ENCODE measurements around the gene CCT5. TPM values are rescaled to one million over a fixed set of nuclear protein-coding genes. Genes with fewer than 3 reads are reported as not detected.

The CCT5 gene
- total RNA-seq, 1 donor from 2014 or later = 401 TPM

DNA sequence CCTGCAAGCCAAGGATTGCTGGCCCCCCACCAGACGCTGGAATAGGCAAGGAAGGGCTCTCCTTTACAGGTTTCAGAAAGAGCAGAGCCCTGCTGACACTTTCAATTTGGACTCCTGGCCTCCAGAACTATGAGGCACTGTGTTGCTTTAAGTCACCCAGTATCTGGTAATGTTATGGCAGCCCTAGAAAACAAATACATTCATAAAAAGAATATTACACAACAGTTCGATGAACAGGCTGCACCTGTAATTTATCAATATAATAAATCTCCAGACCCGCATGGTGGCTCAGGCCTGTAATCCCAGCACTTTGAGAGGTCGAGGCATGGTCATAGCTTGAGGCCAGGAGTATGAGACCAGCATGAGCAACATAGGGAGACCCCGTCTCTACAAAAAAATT lies 50.2 kb downstream of the CCT5 start:
- no peak overlapping the region for H3K27ac Mint-ChIP-seq (ENCODE audit: unreplicated experiment)
- no peaks in the 10 kb centered on the region for H3K27me3 Mint-ChIP-seq (ENCODE audit: low read depth)
- TF ChIP-seq, protein P1, sequence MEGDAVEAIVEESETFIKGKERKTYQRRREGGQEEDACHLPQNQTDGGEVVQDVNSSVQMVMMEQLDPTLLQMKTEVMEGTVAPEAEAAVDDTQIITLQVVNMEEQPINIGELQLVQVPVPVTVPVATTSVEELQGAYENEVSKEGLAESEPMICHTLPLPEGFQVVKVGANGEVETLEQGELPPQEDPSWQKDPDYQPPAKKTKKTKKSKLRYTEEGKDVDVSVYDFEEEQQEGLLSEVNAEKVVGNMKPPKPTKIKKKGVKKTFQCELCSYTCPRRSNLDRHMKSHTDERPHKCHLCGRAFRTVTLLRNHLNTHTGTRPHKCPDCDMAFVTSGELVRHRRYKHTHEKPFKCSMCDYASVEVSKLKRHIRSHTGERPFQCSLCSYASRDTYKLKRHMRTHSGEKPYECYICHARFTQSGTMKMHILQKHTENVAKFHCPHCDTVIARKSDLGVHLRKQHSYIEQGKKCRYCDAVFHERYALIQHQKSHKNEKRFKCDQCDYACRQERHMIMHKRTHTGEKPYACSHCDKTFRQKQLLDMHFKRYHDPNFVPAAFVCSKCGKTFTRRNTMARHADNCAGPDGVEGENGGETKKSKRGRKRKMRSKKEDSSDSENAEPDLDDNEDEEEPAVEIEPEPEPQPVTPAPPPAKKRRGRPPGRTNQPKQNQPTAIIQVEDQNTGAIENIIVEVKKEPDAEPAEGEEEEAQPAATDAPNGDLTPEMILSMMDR (conservative IDR thresholded peaks at IDR 0.05) = no peak
- H3K36me3 Mint-ChIP-seq (ENCODE audit: low read depth) = peaks cover 5% of the 10 kb centered on the region
- H3K4me1 Mint-ChIP-seq = peaks cover 10% of the 10 kb centered on the region
- no peak overlapping the region for H3K4me3 Mint-ChIP-seq
- no peak for DNase-seq (ENCODE audit: low read depth, low spot score)
- no peaks in the 10 kb centered on the region for H3K9me3 Mint-ChIP-seq

DNA sequence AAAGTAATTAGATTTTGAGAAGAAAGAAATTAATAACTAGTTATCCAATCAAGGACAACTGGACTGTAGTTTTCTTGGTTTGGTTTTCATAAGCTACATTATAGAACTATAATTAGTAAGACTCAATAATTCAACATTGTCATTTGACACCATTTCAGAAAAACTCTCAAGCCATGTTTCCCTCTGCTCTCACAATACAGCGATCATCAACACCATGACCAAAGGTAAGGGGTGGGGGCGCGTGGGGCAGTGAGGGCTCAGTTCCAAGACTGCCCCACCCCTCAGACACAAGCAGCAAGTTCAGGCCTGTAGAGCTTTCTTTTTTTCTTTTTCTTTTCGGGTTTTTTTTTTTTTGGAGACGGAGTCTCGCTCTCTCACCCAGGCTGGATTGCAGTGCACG lies 51.2 kb downstream of the CCT5 start:
- TF ChIP-seq, protein P1 (conservative IDR thresholded peaks at IDR 0.05) = no peak

DNA sequence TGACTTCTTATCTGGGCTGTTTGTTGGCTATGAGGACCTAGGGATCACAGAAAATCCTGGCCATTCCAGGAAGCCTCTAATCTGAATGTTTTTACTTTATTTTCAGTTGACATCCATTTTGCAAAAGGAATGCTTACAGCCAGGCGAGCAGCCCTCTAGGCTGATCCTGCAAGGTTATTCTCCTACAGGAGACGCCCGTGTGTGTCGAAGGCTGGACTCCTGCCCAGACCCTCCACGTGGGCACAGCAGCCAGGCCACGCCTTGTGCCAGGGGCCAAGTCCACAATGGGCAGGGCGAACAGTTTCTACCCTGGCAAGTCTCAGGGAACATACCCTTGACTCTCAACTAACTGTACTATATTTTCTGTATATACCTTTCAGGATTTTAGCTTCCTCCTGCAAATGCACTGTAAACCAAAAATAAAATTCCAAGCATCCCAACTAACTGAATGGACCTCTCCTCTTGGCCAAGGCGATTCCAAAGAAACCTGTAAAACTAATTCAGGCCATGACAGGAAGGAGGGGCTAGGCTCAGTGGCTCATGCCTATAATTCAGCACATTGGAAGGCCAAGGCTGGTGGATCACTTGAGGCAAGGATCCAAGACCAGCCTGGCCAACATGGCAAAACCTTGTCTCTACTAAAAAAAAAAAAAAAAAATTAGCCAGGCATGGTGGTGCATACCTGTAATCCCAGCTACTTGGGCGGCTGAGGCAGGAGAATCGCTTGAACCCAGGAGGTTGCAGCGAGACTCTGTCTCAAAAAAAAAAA lies 51.9 kb downstream of the CCT5 start:
- peaks cover 3% of the 10 kb centered on the region for H3K36me3 Mint-ChIP-seq (ENCODE audit: low read depth)
- H3K27me3 Mint-ChIP-seq (ENCODE audit: low read depth) = no peaks in the 10 kb centered on the region
- TF ChIP-seq, protein P1 (conservative IDR thresholded peaks at IDR 0.05) = no peak
- H3K4me1 Mint-ChIP-seq = peaks cover 22% of the 10 kb centered on the region
- H3K9me3 Mint-ChIP-seq = no peaks in the 10 kb centered on the region
- H3K4me3 Mint-ChIP-seq = no peak overlapping the region
- H3K27ac Mint-ChIP-seq (ENCODE audit: unreplicated experiment) = no peak overlapping the region
- no peak for DNase-seq (ENCODE audit: low read depth, low spot score)

More for the DNA sequence above, 51.2 kb downstream of the CCT5 start:
- no peak overlapping the region for H3K4me3 Mint-ChIP-seq
- H3K36me3 Mint-ChIP-seq (ENCODE audit: low read depth) = peaks cover 5% of the 10 kb centered on the region
- no peak overlapping the region for H3K27ac Mint-ChIP-seq (ENCODE audit: unreplicated experiment)
- H3K27me3 Mint-ChIP-seq (ENCODE audit: low read depth) = no peaks in the 10 kb centered on the region
- H3K4me1 Mint-ChIP-seq = peaks cover 15% of the 10 kb centered on the region
- no peaks in the 10 kb centered on the region for H3K9me3 Mint-ChIP-seq
- DNase-seq (ENCODE audit: low read depth, low spot score) = no peak

DNA sequence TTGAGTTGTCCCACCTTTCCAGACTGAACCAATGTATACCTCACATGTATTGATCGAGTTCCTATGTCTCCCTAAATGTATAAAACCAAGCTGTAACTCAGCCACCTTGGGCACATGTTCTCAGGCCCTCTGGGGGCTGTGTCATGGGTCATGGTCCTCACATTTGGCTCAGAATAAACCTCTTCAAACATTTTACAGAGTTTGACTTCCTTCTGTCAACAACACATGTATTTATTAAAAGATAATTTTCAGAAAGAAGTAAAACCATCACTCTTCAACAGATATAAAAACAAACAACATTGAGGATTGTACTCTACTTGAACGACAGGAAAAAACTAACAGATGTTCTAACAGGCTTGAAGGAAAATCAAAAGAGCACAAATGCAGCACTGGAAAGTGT lies 53.1 kb downstream of the CCT5 start:
- Mint-ChIP-seq H3K4me3 (no peak overlapping the region), H3K27me3 (ENCODE audit: low read depth) (no peaks in the 10 kb centered on the region), H3K4me1 (peaks cover 20% of the 10 kb centered on the region), H3K36me3 (ENCODE audit: low read depth) (peaks cover 3% of the 10 kb centered on the region), H3K27ac (ENCODE audit: unreplicated experiment) (no peak overlapping the region), H3K9me3 (no peaks in the 10 kb centered on the region)
- no peak for DNase-seq (ENCODE audit: low read depth, low spot score)
- TF ChIP-seq, protein P1 (conservative IDR thresholded peaks at IDR 0.05) = no peak

DNA sequence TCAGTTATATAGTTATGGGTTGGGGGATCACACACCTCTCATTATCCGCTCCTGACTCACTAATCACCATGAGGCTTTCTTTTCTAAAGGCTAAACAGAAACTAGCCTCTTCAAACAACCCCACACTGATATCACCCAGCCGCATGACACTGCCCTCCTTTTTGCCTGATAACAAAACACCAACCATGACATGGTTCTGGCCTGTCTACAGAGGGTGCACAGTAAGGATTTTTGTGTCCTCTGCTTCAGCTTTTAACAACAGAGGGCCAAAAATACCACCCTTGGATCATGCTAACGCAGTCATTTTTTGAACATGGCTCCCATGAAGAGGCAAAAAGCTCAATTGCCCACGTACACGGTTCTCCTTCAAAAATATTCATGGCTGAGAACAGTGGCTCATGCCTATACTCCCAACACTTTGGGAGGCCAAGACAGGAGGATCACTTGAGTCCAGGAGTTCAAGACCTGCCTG lies 53.7 kb downstream of the CCT5 start:
- peaks cover 20% of the 10 kb centered on the region for H3K4me1 Mint-ChIP-seq
- no peaks in the 10 kb centered on the region for H3K27me3 Mint-ChIP-seq (ENCODE audit: low read depth)
- no peaks in the 10 kb centered on the region for H3K9me3 Mint-ChIP-seq
- no peak overlapping the region for H3K4me3 Mint-ChIP-seq
- TF ChIP-seq, protein P1 (conservative IDR thresholded peaks at IDR 0.05) = no peak
- no peak overlapping the region for H3K27ac Mint-ChIP-seq (ENCODE audit: unreplicated experiment)
- DNase-seq (ENCODE audit: low read depth, low spot score) = no peak
- H3K36me3 Mint-ChIP-seq (ENCODE audit: low read depth) = peaks cover 3% of the 10 kb centered on the region
